ENCODE measurements around the gene ALDH5A1.
"Not testable (repeated sequence)": the region's sequence is repeated elsewhere in the genome, so short reads cannot be mapped to it uniquely, and the experiment has no call there.

Gene ALDH5A1

GRCh38 chr6:24489470-24489869 is 5.3 kb upstream of the ALDH5A1 start, which contains the start of gene GPLD1:
TSS of gene GPLD1 (minus strand) at chr6:24489578. CDS start at chr6:24489511, 67 bp downstream.
- no peak for DNase-seq

GRCh38 chr6:24489881-24490280 is 4.9 kb upstream of the ALDH5A1 start:
- no peak for DNase-seq

GRCh38 chr6:24490948-24491347 is 3.8 kb upstream of the ALDH5A1 start:
- DNase-seq = no peak

- no peak for DNase-seq
These were observed 2.3 kb upstream of the ALDH5A1 start for GRCh38 chr6:24492475-24492874.

GRCh38 chr6:24493945-24494820 is 586 bp upstream of the ALDH5A1 start:
- no peak for DNase-seq

- no peak for DNase-seq
These were observed 2.6 kb downstream of the ALDH5A1 start for GRCh38 chr6:24497254-24497970.

- no peak for DNase-seq
These were observed 5.9 kb downstream of the ALDH5A1 start for GRCh38 chr6:24500683-24501082.

GRCh38 chr6:24501374-24501773 is 6.6 kb downstream of the ALDH5A1 start:
- DNase-seq = no peak

GRCh38 chr6:24501914-24502313 is 7.1 kb downstream of the ALDH5A1 start:
- DNase-seq = no peak

- no peak for DNase-seq
These were observed 9.5 kb downstream of the ALDH5A1 start for GRCh38 chr6:24504287-24504648.

- no peak for DNase-seq
These were observed 10.1 kb downstream of the ALDH5A1 start for GRCh38 chr6:24504649-24505586.

GRCh38 chr6:24506814-24507520 is 12.2 kb downstream of the ALDH5A1 start:
- DNase-seq = no peak

GRCh38 chr6:24511976-24512375 is 17.2 kb downstream of the ALDH5A1 start:
- not testable (repeated sequence) for DNase-seq

GRCh38 chr6:24513602-24514001 is 18.8 kb downstream of the ALDH5A1 start:
- DNase-seq = no peak

- DNase-seq = no peak
These were observed 23.1 kb downstream of the ALDH5A1 start for GRCh38 chr6:24517659-24518543.

GRCh38 chr6:24520929-24521546 is 26.3 kb downstream of the ALDH5A1 start:
- DNase-seq = no peak

GRCh38 chr6:24522228-24523176 is 27.7 kb downstream of the ALDH5A1 start:
- peak; percentile 76 to 79 for DNase-seq

GRCh38 chr6:24524329-24524728 is 29.6 kb downstream of the ALDH5A1 start:
- DNase-seq = no peak

GRCh38 chr6:24524805-24525204 is 30.0 kb downstream of the ALDH5A1 start:
- DNase-seq = peak in 1 of 2 experiments; percentile 22

GRCh38 chr6:24529985-24530384 is 35.2 kb downstream of the ALDH5A1 start:
- DNase-seq = no peak

Data from NCI-H187 (cell line).